ENCODE data around the gene FIGLA. TPM values are rescaled to one million over a fixed set of nuclear protein-coding genes. Genes with fewer than 3 reads are reported as not detected.
"Not testable (repeated sequence)": the region's sequence is repeated elsewhere in the genome, so short reads cannot be mapped to it uniquely, and the experiment has no call there.

Gene FIGLA
- total RNA-seq, 2 experiments from 2014 or later = not detected

GRCh38 chr2:70806620-70807019 is 16.2 kb upstream of the FIGLA start:
- DNase-seq = no peak
- intact Hi-C loops (cut with micrococcal nuclease) = no loop called here
- H3K36me3 Mint-ChIP-seq = no peaks in the 10 kb centered on the region
- H3K9me3 Mint-ChIP-seq = peaks cover 2% of the 10 kb centered on the region
- H3K27me3 Mint-ChIP-seq = no peaks in the 10 kb centered on the region
- ChIA-PET CTCF (interaction anchor here (0.7 kb wide), 1 partner anchor 18 kb away, joined by 3 read pairs; no protein-coding TSS in a partner anchor), POLR2A (no interaction called here)
- H3K4me3 Mint-ChIP-seq = no peak overlapping the region
- H3K4me1 Mint-ChIP-seq (ENCODE audit: low read depth) = no peaks in the 10 kb centered on the region
- H3K27ac Mint-ChIP-seq = no peak overlapping the region

- POLR2A ChIA-PET = no interaction called here
- Mint-ChIP-seq H3K4me3 (no peak overlapping the region), H3K36me3 (no peaks in the 10 kb centered on the region), H3K4me1 (ENCODE audit: low read depth) (no peaks in the 10 kb centered on the region), H3K27me3 (no peaks in the 10 kb centered on the region), H3K27ac (no peak overlapping the region), H3K9me3 (peaks cover 2% of the 10 kb centered on the region)
- CTCF ChIA-PET = interaction anchor here (0.7 kb wide), 1 partner anchor 17 kb away, joined by 3 read pairs; no protein-coding TSS in a partner anchor
- no peak for DNase-seq
- intact Hi-C loops (cut with micrococcal nuclease) = no loop called here
Measured at GRCh38 chr2:70806013-70806412, 15.6 kb upstream of the FIGLA start.

- ChIA-PET CTCF (interaction anchor here (2.3 kb wide), 1 partner anchor 118 kb away, joined by 5 read pairs; no protein-coding TSS in a partner anchor), POLR2A (no interaction called here)
- H3K36me3 Mint-ChIP-seq = no peaks in the 10 kb centered on the region
- H3K27me3 Mint-ChIP-seq = peaks cover 6% of the 10 kb centered on the region
- intact Hi-C loops (cut with micrococcal nuclease) = no loop called here
- H3K27ac Mint-ChIP-seq = no peak overlapping the region
- DNase-seq = no peak
- H3K4me3 Mint-ChIP-seq = no peak overlapping the region
- no peaks in the 10 kb centered on the region for H3K4me1 Mint-ChIP-seq (ENCODE audit: low read depth)
- peaks cover 9% of the 10 kb centered on the region for H3K9me3 Mint-ChIP-seq
Measured at GRCh38 chr2:70801607-70802263, 11.3 kb upstream of the FIGLA start.

- intact Hi-C loops (cut with micrococcal nuclease) = no loop called here
- H3K27me3 Mint-ChIP-seq = peaks cover 8% of the 10 kb centered on the region
- ChIA-PET CTCF (interaction anchor here (2.3 kb wide), 1 partner anchor 120 kb away, joined by 5 read pairs; no protein-coding TSS in a partner anchor), POLR2A (no interaction called here)
- no peak overlapping the region for H3K27ac Mint-ChIP-seq
- peaks cover 8% of the 10 kb centered on the region for H3K9me3 Mint-ChIP-seq
- H3K4me1 Mint-ChIP-seq (ENCODE audit: low read depth) = no peaks in the 10 kb centered on the region
- DNase-seq = no peak
- H3K4me3 Mint-ChIP-seq = no peak overlapping the region
- no peaks in the 10 kb centered on the region for H3K36me3 Mint-ChIP-seq
Measured at GRCh38 chr2:70799706-70800105, 9.3 kb upstream of the FIGLA start.

- POLR2A ChIA-PET = not testable (repeated sequence)
Measured at GRCh38 chr2:70797996-70798395, 7.6 kb upstream of the FIGLA start.

GRCh38 chr2:70797506-70797905 is 7.1 kb upstream of the FIGLA start:
- peaks cover 20% of the 10 kb centered on the region for H3K27me3 Mint-ChIP-seq
- CTCF ChIA-PET = interaction anchor here (1.4 kb wide), 2 partner anchors 74 to 151 kb away, joined by 4 read pairs; no protein-coding TSS in a partner anchor

More at GRCh38 chr2:70797996-70798395, 7.6 kb upstream of the FIGLA start:
- peaks cover 17% of the 10 kb centered on the region for H3K27me3 Mint-ChIP-seq
- H3K4me1 Mint-ChIP-seq (ENCODE audit: low read depth); DNase-seq; H3K4me3 Mint-ChIP-seq; H3K36me3 Mint-ChIP-seq; intact Hi-C loops (cut with micrococcal nuclease); H3K27ac Mint-ChIP-seq; H3K9me3 Mint-ChIP-seq: not testable (repeated sequence)
- CTCF ChIA-PET = interaction anchor here (1.4 kb wide), 1 partner anchor 74 kb away, joined by 4 read pairs; no protein-coding TSS in a partner anchor

GRCh38 chr2:70796262-70796661 is 5.8 kb upstream of the FIGLA start:
- Mint-ChIP-seq H3K27ac (no peak overlapping the region), H3K36me3 (no peaks in the 10 kb centered on the region), H3K27me3 (peaks cover 29% of the 10 kb centered on the region), H3K4me1 (ENCODE audit: low read depth) (no peaks in the 10 kb centered on the region), H3K4me3 (no peak overlapping the region), H3K9me3 (peaks cover 7% of the 10 kb centered on the region)
- DNase-seq = no peak
- intact Hi-C loops (cut with micrococcal nuclease) = no loop called here
- CTCF ChIA-PET = interaction anchor here (1.4 kb wide), 2 partner anchors 75 to 152 kb away, joined by 4 read pairs; no protein-coding TSS in a partner anchor
- POLR2A ChIA-PET = no interaction called here

More at GRCh38 chr2:70797506-70797905, 7.1 kb upstream of the FIGLA start:
- POLR2A ChIA-PET = no interaction called here
- Mint-ChIP-seq H3K4me3 (no peak overlapping the region), H3K36me3 (no peaks in the 10 kb centered on the region), H3K27ac (no peak overlapping the region), H3K4me1 (ENCODE audit: low read depth) (no peaks in the 10 kb centered on the region), H3K9me3 (peaks cover 7% of the 10 kb centered on the region)
- intact Hi-C loops (cut with micrococcal nuclease) = no loop called here
- DNase-seq = no peak

- Mint-ChIP-seq H3K36me3 (no peaks in the 10 kb centered on the region), H3K27ac (no peak overlapping the region), H3K4me3 (no peak overlapping the region), H3K4me1 (ENCODE audit: low read depth) (peaks cover 2% of the 10 kb centered on the region), H3K27me3 (peaks cover 34% of the 10 kb centered on the region), H3K9me3 (peaks cover 7% of the 10 kb centered on the region)
- intact Hi-C loops (cut with micrococcal nuclease) = no loop called here
- ChIA-PET POLR2A (no interaction called here), CTCF (interaction anchor here (0.6 kb wide), 1 partner anchor 76 kb away, joined by 3 read pairs; no protein-coding TSS in a partner anchor)
- DNase-seq = no peak
Measured at GRCh38 chr2:70795164-70795995, 4.9 kb upstream of the FIGLA start.

- Mint-ChIP-seq H3K27me3 (peaks cover 38% of the 10 kb centered on the region), H3K27ac (no peak overlapping the region)
- CTCF ChIA-PET = no interaction called here
Measured at GRCh38 chr2:70793450-70793849, 3.0 kb upstream of the FIGLA start.

GRCh38 chr2:70789304-70790135 is 923 bp downstream of the FIGLA start:
- DNase-seq = peak; percentile 82
- Mint-ChIP-seq H3K4me1 (ENCODE audit: low read depth) (peaks cover 11% of the 10 kb centered on the region), H3K36me3 (no peaks in the 10 kb centered on the region), H3K4me3 (peak overlapping the region; percentile 49), H3K9me3 (no peaks in the 10 kb centered on the region), H3K27me3 (peaks cover 52% of the 10 kb centered on the region), H3K27ac (no peak overlapping the region)
- POLR2A ChIA-PET = no interaction called here
- intact Hi-C loops (cut with micrococcal nuclease) = loop anchor here (1.0 to 2.0 kb wide), 4 partner anchors 73 to 485 kb away; no protein-coding TSS in a partner anchor
- CTCF ChIA-PET = interaction anchor here (0.5 to 5.8 kb wide), 23 partner anchors 11 to 536 kb away, joined by 3 to 54 read pairs (median 4); partner anchors contain the start of gene ADD2

More at GRCh38 chr2:70793450-70793849, 3.0 kb upstream of the FIGLA start:
- H3K4me3 Mint-ChIP-seq = no peak overlapping the region
- intact Hi-C loops (cut with micrococcal nuclease) = no loop called here
- H3K36me3 Mint-ChIP-seq = no peaks in the 10 kb centered on the region
- DNase-seq = no peak
- peaks cover 9% of the 10 kb centered on the region for H3K4me1 Mint-ChIP-seq (ENCODE audit: low read depth)
- H3K9me3 Mint-ChIP-seq = no peaks in the 10 kb centered on the region
- POLR2A ChIA-PET = no interaction called here

GRCh38 chr2:70785137-70785911 is 5.1 kb downstream of the FIGLA start:
- Mint-ChIP-seq H3K27ac (no peak overlapping the region), H3K9me3 (no peaks in the 10 kb centered on the region), H3K4me1 (ENCODE audit: low read depth) (peaks cover 9% of the 10 kb centered on the region), H3K36me3 (no peaks in the 10 kb centered on the region), H3K4me3 (no peak overlapping the region), H3K27me3 (peaks cover 29% of the 10 kb centered on the region)
- ChIA-PET CTCF (interaction anchor here (0.7 to 5.8 kb wide), 7 partner anchors 17 to 162 kb away, joined by 3 to 54 read pairs (median 5); partner anchors contain the start of gene ADD2), POLR2A (interaction anchor here (0.6 kb wide), 1 partner anchor 488 kb away, joined by 3 read pairs; no protein-coding TSS in a partner anchor)
- intact Hi-C loops (cut with micrococcal nuclease) = loop anchor here (1.0 kb wide), 1 partner anchor 129 kb away; no protein-coding TSS in a partner anchor
- peak; percentile 63 for DNase-seq
